Adipocyte (in vitro differentiated cells): ENCODE results near the gene SHISAL1.

Source experiments
- DNase-seq: peaks from one replicate; pipeline ENCODE4 v3.0.0-alpha.2; 2015; ENCODE audit warnings: low read depth
- H3K27me3 ChIP-seq: replicated peaks from 2 replicates; pipeline ENCODE4 v1.7.0; 2013; ENCODE audit warnings: mild to moderate bottlenecking, low read length, moderate library complexity; ENCODE audit not compliant: control insufficient read depth, insufficient read depth
- H3K36me3 ChIP-seq: 2 replicates; pipeline ENCODE4 v1.7.0; 2013; ENCODE audit warnings: low read length, mild to moderate bottlenecking, moderate library complexity; ENCODE audit not compliant: control insufficient read depth, insufficient read depth, severe bottlenecking
- H3K4me1 ChIP-seq: 2 replicates; pipeline ENCODE4 v1.7.0; 2013; ENCODE audit warnings: mild to moderate bottlenecking, low read length, moderate library complexity; ENCODE audit not compliant: control insufficient read depth, insufficient read depth
- H3K4me3 ChIP-seq: 2 replicates; pipeline ENCODE4 v1.7.0; 2013; ENCODE audit warnings: mild to moderate bottlenecking, low read length, moderate library complexity
- H3K9ac ChIP-seq: 2 replicates; pipeline ENCODE4 v1.7.0; 2013; ENCODE audit warnings: mild to moderate bottlenecking, low read length, moderate library complexity
- H3K9me3 ChIP-seq: 2 replicates; pipeline ENCODE4 v1.7.0; 2013; ENCODE audit warnings: mild to moderate bottlenecking, low read length, moderate library complexity; ENCODE audit not compliant: control insufficient read depth

The SHISAL1 gene

DNA sequence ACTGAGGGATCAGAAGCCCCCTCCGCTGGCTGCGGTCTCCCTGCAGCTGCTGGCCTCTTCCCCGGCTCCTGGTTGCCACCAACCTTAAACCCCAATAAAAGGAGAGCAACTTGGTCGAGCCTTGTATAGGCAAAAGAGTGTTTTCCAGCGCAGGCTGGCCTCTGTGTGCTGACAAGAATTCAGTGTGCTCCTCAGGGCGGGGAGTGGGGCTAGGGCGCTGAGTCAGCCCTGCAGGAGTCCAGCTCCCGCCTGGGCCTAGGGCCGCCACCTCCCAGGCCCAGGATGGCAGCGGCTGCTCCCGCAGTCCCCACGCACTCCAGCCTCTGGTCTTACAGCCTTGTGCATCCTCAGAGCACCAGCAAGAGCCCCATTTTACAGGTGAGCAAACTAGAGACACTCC is at the start of gene SHISAL1:
Gene SHISAL1, minus strand, starts transcription at position 186 of the 400 bp plus-strand sequence. CDS start 12,006 bp downstream, outside the sequence.
- H3K36me3 ChIP-seq = no peaks in the 10 kb centered on the region
- H3K4me3 ChIP-seq = no peak within 1 kb of the TSS
- no peak for DNase-seq
- no peaks in the 10 kb centered on the region for H3K9me3 ChIP-seq
- peaks cover 3% of the 10 kb centered on the region for H3K27me3 ChIP-seq
- H3K4me1 ChIP-seq = peaks cover 28% of the 10 kb centered on the region
- no peak within 1 kb of the TSS for H3K9ac ChIP-seq

DNA sequence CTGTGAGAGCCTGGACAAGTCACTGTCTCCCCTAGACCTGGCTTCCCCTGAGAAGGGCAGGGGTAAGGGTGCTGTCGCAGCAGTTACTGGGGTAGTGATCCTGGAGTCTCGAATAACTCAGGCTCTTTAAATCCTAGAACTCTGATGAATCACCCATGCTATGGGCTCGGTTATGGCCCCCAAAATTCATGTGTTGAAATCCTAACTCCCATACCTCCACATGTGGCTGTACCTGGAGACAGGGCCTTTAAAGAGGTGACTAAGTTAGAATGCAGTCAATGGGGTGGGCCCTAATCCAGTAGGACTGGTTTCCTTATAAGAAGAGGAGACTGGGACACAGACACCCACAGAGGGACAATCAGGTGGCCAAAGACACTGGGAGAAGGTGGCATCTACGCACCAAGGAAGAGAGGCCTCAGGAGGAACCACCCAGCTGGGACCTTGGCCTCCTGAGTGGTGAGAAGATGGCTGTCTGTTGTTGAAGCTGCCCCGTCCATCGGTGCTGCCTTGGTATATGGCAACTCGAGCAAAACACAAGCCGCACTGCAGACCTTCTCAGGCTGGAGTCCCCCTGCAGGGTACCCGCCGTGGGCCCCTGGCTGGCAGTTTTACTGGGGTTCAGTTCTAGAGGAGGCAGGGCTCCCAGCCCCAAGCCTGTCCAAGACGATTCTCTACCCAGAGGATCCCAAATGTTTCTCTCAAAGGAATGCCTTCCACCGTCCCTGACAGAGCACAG is 48.8 kb upstream of the SHISAL1 start:
- no peaks in the 10 kb centered on the region for H3K9me3 ChIP-seq
- peaks cover 53% of the 10 kb centered on the region for H3K4me1 ChIP-seq
- peak overlapping the region; percentile 11 for H3K9ac ChIP-seq
- no peak overlapping the region for H3K4me3 ChIP-seq
- no peaks in the 10 kb centered on the region for H3K27me3 ChIP-seq
- no peaks in the 10 kb centered on the region for H3K36me3 ChIP-seq
- no peak for DNase-seq

DNA sequence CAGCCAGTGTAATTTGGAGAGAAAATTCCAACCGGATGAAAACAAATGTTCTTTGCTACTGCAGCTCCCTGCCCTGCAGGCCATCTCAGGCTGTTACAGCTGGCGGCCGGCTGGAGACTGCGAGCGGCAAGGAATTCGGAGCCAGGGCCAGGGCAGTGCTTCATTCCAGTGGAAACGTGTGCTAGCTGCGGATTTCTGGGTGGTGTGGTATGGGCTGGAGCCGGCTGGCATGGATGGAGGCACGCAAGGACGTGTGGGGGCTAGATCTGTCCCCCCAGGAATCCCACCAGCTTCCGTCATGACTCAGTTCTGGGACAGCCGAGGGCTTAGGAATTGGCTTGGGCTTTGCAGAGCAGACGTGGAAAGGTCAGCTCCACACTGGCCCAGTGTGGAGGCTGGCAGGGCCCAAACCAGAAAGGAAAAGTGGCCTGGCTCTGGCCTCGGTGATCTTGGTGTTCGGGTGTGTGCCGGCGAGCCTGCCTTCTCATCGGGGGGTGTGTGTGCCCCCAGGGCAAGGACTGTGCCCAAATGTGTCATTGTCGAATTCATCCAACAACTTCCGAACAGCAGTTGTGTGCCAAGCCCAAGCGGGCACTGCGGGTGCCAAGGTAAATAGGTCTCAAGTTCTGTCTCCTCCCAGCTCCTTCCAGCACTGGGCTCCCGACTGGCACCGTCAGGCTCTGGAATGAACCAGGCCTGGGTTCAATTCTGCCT is 48.1 kb upstream of the SHISAL1 start:
- Histone ChIP-seq H3K36me3 (no peaks in the 10 kb centered on the region), H3K4me3 (no peak overlapping the region), H3K4me1 (peaks cover 53% of the 10 kb centered on the region)

DNA sequence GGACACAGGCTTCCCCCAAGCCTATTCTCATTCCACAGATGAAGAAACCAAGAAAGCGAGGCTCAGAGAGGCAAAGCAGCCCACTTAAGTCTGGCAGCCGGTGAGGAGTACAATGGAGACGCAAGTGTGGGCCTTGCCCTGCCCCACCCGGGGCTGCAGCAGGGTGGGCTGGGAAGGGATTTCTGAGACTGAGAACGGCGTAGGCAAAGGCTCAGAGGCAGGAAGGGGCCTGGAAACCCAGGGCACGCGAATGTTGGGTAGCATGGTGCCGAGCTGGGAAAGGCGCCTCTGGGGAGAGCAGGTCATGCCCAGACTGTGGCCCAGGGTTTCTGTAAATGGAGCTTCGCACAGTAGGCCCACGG is 47.5 kb upstream of the SHISAL1 start:
- DNase-seq = peak; percentile 9
- Histone ChIP-seq H3K36me3 (no peaks in the 10 kb centered on the region), H3K9ac (peak overlapping the region; percentile 38)

More for the DNA sequence above, 48.1 kb upstream of the SHISAL1 start:
- Histone ChIP-seq H3K9me3 (no peaks in the 10 kb centered on the region), H3K27me3 (no peaks in the 10 kb centered on the region), H3K9ac (peak overlapping the region; percentile 38)
- peak; percentile 94 for DNase-seq

DNA sequence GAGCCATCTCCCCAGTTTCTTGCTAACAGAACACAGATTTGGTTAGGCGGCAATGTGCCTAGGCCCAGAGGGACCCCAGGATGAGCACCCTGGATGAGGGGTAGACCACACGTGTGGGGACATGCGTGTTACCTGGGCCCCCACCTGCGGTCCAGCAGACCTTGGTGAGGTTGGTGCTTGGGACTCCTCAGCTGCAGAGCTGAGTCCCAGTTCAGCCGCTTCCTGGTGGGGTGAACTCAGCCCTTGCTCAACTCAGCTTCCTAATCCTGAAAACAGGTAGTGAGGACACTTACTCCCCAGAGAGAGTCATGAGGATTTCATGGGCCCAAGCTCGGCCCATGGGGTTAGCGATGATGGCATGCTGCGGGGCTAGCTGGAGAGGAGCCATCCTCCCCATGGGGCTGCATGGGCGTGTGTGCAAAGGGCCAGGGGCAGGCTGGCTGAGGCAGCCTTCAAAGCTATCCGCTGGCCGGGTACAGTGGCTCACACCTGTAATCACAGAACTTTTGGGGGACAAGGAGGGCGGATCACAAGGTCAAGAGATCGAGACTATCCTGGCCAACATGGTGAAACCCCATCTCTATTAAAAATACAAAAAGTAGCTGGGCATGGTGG is 46.9 kb upstream of the SHISAL1 start:
- no peak overlapping the region for H3K9ac ChIP-seq
- H3K36me3 ChIP-seq = no peaks in the 10 kb centered on the region
- no peaks in the 10 kb centered on the region for H3K27me3 ChIP-seq
- peaks cover 50% of the 10 kb centered on the region for H3K4me1 ChIP-seq
- no peaks in the 10 kb centered on the region for H3K9me3 ChIP-seq
- no peak for DNase-seq
- H3K4me3 ChIP-seq = no peak overlapping the region

More for the DNA sequence above, 47.5 kb upstream of the SHISAL1 start:
- Histone ChIP-seq H3K4me1 (peaks cover 53% of the 10 kb centered on the region), H3K27me3 (no peaks in the 10 kb centered on the region), H3K4me3 (no peak overlapping the region), H3K9me3 (no peaks in the 10 kb centered on the region)

DNA sequence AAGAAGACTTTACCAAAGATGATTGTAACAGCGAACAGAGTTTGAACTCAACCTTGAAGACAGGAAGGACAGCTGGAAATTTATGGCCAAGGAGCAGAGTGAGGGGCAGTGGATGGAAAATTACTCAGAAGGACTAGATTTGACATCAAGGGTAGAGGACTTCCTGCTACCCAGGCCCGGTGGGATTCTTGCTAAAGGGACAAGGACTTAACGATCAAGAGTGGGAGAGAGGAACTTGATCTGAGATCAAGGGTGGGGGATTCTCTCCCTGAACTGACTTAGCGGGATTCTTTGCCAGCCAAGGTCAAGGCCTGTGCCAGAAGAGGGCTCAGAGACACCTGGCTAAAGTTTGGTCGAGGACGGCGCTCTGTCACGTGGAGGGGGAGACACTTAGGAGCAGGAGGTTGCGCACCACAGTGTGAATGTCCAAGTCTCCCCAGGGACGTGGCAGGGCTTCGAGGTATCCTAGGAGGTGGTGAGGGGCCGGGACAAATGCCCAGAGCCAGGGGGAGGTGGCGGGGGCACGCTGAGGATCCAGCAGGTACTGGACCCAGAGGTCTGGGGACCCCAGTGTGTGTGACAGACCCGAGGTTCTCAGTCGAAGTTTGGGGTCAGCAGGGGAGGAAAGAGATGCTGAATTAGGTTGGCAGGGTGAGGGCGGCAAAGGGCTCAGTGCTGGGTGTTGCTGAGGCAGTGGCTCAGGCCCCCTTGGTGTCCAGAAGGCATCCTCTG is 46.1 kb upstream of the SHISAL1 start:
- H3K4me1 ChIP-seq = peaks cover 43% of the 10 kb centered on the region
- no peak overlapping the region for H3K9ac ChIP-seq
- H3K4me3 ChIP-seq = no peak overlapping the region
- H3K36me3 ChIP-seq = no peaks in the 10 kb centered on the region
- DNase-seq = no peak
- peaks cover 3% of the 10 kb centered on the region for H3K27me3 ChIP-seq
- H3K9me3 ChIP-seq = no peaks in the 10 kb centered on the region

DNA sequence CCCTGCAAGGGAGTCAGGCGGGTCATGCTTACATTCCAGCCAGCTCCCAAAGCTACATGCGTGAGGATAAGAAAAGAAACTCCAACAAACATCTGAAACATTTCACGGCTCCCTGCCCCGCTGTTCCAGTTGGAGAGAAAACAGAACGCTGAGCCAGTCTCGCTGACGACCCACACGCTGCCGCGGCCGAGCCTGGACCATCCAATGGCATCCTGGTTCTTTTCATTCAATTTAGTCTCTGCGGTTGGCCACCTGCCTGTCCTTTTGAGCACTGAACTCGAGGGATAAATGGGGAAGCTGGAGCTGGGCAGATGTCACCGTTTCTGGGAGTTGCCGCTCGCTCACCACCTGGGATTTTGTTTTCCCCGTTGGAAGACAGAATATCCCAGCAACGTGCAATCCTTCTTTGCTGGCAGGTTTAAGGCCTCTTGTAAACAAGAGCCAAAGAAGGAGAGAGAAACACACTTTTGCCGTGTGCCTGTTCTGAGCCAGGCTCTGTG is 45.3 kb upstream of the SHISAL1 start:
- H3K9me3 ChIP-seq = no peaks in the 10 kb centered on the region
- DNase-seq = no peak
- H3K4me3 ChIP-seq = no peak overlapping the region
- H3K9ac ChIP-seq = no peak overlapping the region
- peaks cover 34% of the 10 kb centered on the region for H3K4me1 ChIP-seq
- no peaks in the 10 kb centered on the region for H3K36me3 ChIP-seq
- peaks cover 3% of the 10 kb centered on the region for H3K27me3 ChIP-seq

DNA sequence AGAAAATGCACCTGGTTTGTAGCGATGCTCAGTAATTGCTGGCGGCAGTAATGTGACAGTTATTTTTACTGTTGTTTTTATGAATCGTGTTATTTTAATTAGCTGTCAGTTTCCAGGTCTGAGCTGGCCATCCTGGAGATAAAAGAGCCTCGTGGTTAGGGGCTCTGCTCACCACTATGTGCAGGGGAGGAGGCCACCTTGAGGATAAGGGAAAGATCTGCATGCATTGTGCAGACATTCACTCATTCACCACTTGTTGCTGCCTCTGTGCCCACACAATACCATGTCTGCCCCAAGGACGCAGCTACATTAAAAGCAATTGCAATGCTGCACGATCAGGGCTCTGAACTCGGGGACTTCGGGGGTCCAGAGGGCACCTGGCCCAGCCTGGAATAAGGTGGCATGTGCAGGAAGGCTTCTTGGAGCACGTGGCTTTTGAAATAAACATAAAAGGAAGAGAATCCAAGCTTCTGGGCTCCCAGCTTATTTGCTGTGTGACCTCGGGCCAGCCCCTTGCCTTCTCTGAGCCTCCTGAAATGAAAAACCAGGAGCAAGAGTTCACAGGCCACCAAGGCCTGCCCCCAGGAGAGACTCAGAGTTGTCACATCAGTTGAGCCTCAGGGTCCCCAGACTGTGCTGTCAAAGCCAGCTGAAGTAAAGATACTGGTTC is 44.7 kb upstream of the SHISAL1 start:
- DNase-seq = no peak

DNA sequence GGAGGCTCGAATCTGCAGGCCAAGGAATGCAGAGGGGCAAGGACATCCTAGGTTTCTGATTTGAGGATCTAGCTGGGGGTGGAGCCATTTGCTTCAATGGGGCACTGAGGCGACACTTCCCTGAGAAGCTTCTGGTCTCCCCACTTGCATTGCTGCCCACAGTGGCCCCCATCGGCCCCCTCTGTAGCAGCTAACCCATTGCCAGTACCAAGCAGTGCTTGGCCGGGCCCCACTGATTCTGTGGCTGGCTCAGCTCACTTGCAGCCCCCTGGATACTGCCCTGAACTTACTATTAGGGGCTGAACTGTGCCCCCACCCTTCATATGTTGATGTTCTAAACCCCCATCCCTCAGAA is 42.9 kb upstream of the SHISAL1 start:
- H3K9ac ChIP-seq = no peak overlapping the region
- H3K36me3 ChIP-seq = no peaks in the 10 kb centered on the region
- no peak for DNase-seq
- H3K9me3 ChIP-seq = no peaks in the 10 kb centered on the region
- peaks cover 28% of the 10 kb centered on the region for H3K4me1 ChIP-seq
- peaks cover 9% of the 10 kb centered on the region for H3K27me3 ChIP-seq
- no peak overlapping the region for H3K4me3 ChIP-seq

More for the DNA sequence above, 44.7 kb upstream of the SHISAL1 start:
- Histone ChIP-seq H3K4me1 (peaks cover 29% of the 10 kb centered on the region), H3K4me3 (no peak overlapping the region), H3K9ac (no peak overlapping the region), H3K36me3 (no peaks in the 10 kb centered on the region), H3K27me3 (peaks cover 3% of the 10 kb centered on the region), H3K9me3 (no peaks in the 10 kb centered on the region)

DNA sequence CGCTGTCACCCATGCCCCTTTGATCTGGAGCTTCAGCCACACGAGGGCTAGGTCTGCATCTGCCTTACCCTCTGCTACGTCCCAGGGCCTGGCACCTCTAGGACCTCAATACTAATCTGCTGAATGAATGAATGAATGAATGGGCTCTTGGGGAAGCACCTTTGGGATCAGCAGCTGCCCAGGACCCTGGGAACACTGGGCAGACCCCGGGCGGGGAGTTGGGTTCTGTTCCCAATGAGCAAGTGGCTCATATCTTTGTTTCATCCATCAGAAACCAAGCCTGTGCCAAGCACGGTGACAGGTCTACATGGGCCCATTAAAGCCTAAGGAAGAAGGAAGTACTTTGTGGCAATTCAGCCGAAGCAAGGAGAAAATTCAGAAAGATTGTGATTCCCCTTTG is 41.5 kb upstream of the SHISAL1 start:
- Histone ChIP-seq H3K9me3 (no peaks in the 10 kb centered on the region), H3K4me3 (no peak overlapping the region), H3K4me1 (peaks cover 21% of the 10 kb centered on the region), H3K36me3 (no peaks in the 10 kb centered on the region), H3K9ac (no peak overlapping the region), H3K27me3 (peaks cover 20% of the 10 kb centered on the region)
- no peak for DNase-seq
